Activated T-helper 17 cell treated with anti-CD3 and anti-CD28 coated beads, Interleukin-2, amount 50 U/mL, for 72 hours (primary cell): ENCODE results near the gene BRDT. TPM values are rescaled to one million over a fixed set of nuclear protein-coding genes. Genes with fewer than 3 reads are reported as not detected.

Experiments
- ATAC-seq: fragments of 150-1000 bp; cut with Tn5 transposase; replicated peaks from 2 replicates; pipeline ENCODE4 v1.10.0; 2021; ENCODE audit warnings: mild to moderate bottlenecking, moderate library complexity
- H3K27ac Mint-ChIP-seq: one replicate; pipeline ENCODE4 v1.8.0; 2022; ENCODE audit warnings: mixed read lengths
- H3K27me3 Mint-ChIP-seq: one replicate; pipeline ENCODE4 v1.8.0; 2022; ENCODE audit warnings: mixed read lengths
- H3K36me3 Mint-ChIP-seq: one replicate; pipeline ENCODE4 v1.8.0; 2022; ENCODE audit warnings: low read depth, mild to moderate bottlenecking, mixed read lengths
- H3K4me1 Mint-ChIP-seq: one replicate; pipeline ENCODE4 v1.8.0; 2022; ENCODE audit warnings: mixed read lengths
- H3K4me3 Mint-ChIP-seq: one replicate; pipeline ENCODE4 v1.8.0; 2022; ENCODE audit warnings: mild to moderate bottlenecking, mixed read lengths
- H3K9me3 Mint-ChIP-seq: one replicate; pipeline ENCODE4 v1.8.0; 2022; ENCODE audit warnings: mixed read lengths
- total RNA-seq, 2 donors: library from RNA; stranded (reverse); gene quantifications; one replicate each; pipeline ENCODE4 v1.2.3, GENCODE V29; 2022

BRDT gene
- total RNA-seq, 2 donors from 2014 or later: not detected

- Mint-ChIP-seq H3K27ac (no peak overlapping the region), H3K4me3 (no peak overlapping the region), H3K9me3 (no peaks in the 10 kb centered on the region), H3K27me3 (peaks cover 23% of the 10 kb centered on the region), H3K36me3 (no peaks in the 10 kb centered on the region), H3K4me1 (peaks cover 4% of the 10 kb centered on the region)
- ATAC-seq: no peak
These were observed 77.6 kb downstream of the BRDT start for GRCh38 chr1:92026806-92027205.

GRCh38 chr1:92029241-92029922 is 80.2 kb downstream of the BRDT start:
- H3K27me3 Mint-ChIP-seq: peaks cover 27% of the 10 kb centered on the region

GRCh38 chr1:92030656-92031107 is 81.5 kb downstream of the BRDT start:
- Mint-ChIP-seq H3K4me1 (peaks cover 4% of the 10 kb centered on the region), H3K36me3 (no peaks in the 10 kb centered on the region), H3K9me3 (no peaks in the 10 kb centered on the region), H3K27me3 (peaks cover 32% of the 10 kb centered on the region), H3K4me3 (peak overlapping the region; percentile 79), H3K27ac (no peak overlapping the region)
- no peak for ATAC-seq

More at GRCh38 chr1:92029241-92029922, 80.2 kb downstream of the BRDT start:
- H3K4me1 Mint-ChIP-seq: peaks cover 4% of the 10 kb centered on the region
- H3K27ac Mint-ChIP-seq: no peak overlapping the region
- ATAC-seq: no peak
- no peaks in the 10 kb centered on the region for H3K9me3 Mint-ChIP-seq
- H3K36me3 Mint-ChIP-seq: no peaks in the 10 kb centered on the region
- H3K4me3 Mint-ChIP-seq: peak overlapping the region; percentile 79

- Mint-ChIP-seq H3K4me3 (no peak overlapping the region), H3K9me3 (no peaks in the 10 kb centered on the region), H3K36me3 (no peaks in the 10 kb centered on the region), H3K27ac (no peak overlapping the region), H3K27me3 (peaks cover 38% of the 10 kb centered on the region), H3K4me1 (peaks cover 4% of the 10 kb centered on the region)
- no peak for ATAC-seq
These were observed 82.3 kb downstream of the BRDT start for GRCh38 chr1:92031281-92032110.

GRCh38 chr1:92037400-92037799 is 88.2 kb downstream of the BRDT start:
- Mint-ChIP-seq H3K4me1 (no peaks in the 10 kb centered on the region), H3K36me3 (no peaks in the 10 kb centered on the region), H3K4me3 (no peak overlapping the region), H3K27me3 (peaks cover 22% of the 10 kb centered on the region), H3K9me3 (no peaks in the 10 kb centered on the region), H3K27ac (no peak overlapping the region)
- no peak for ATAC-seq

- Mint-ChIP-seq H3K9me3 (no peaks in the 10 kb centered on the region), H3K27ac (no peak overlapping the region), H3K27me3 (peaks cover 15% of the 10 kb centered on the region), H3K4me3 (no peak overlapping the region), H3K4me1 (no peaks in the 10 kb centered on the region), H3K36me3 (no peaks in the 10 kb centered on the region)
- ATAC-seq: no peak
These were observed 89.6 kb downstream of the BRDT start for GRCh38 chr1:92038695-92039346.

- Mint-ChIP-seq H3K4me3 (no peak overlapping the region), H3K27ac (no peak overlapping the region), H3K27me3 (peaks cover 7% of the 10 kb centered on the region), H3K9me3 (no peaks in the 10 kb centered on the region), H3K4me1 (no peaks in the 10 kb centered on the region), H3K36me3 (no peaks in the 10 kb centered on the region)
- no peak for ATAC-seq
These were observed 91.8 kb downstream of the BRDT start for GRCh38 chr1:92040971-92041370.

- Mint-ChIP-seq H3K4me3 (no peak overlapping the region), H3K27ac (no peak overlapping the region), H3K27me3 (peaks cover 5% of the 10 kb centered on the region), H3K4me1 (no peaks in the 10 kb centered on the region), H3K36me3 (no peaks in the 10 kb centered on the region), H3K9me3 (no peaks in the 10 kb centered on the region)
- ATAC-seq: no peak
These were observed 94.4 kb downstream of the BRDT start for GRCh38 chr1:92043621-92044020.

GRCh38 chr1:92045766-92046495 is 96.7 kb downstream of the BRDT start:
- no peaks in the 10 kb centered on the region for H3K9me3 Mint-ChIP-seq
- H3K4me1 Mint-ChIP-seq: no peaks in the 10 kb centered on the region
- H3K4me3 Mint-ChIP-seq: no peak overlapping the region
- peaks cover 7% of the 10 kb centered on the region for H3K27me3 Mint-ChIP-seq
- H3K27ac Mint-ChIP-seq: no peak overlapping the region
- ATAC-seq: no peak
- no peaks in the 10 kb centered on the region for H3K36me3 Mint-ChIP-seq

GRCh38 chr1:92051948-92052347 is 102.7 kb downstream of the BRDT start:
- no peak for ATAC-seq
- Mint-ChIP-seq H3K9me3 (no peaks in the 10 kb centered on the region), H3K4me1 (no peaks in the 10 kb centered on the region), H3K36me3 (no peaks in the 10 kb centered on the region), H3K4me3 (no peak overlapping the region), H3K27ac (no peak overlapping the region), H3K27me3 (peaks cover 4% of the 10 kb centered on the region)

Other genes with a start within 250 kb of the BRDT start
- gene TGFBR3, start 63.2 kb upstream of the BRDT start, total RNA-seq: 1 to 10 TPM; 2.5 to 4.3 TPM
- gene EPHX4, start 80.6 kb downstream of the BRDT start, total RNA-seq: not detected
- not detected for gene SETSIP, start 126.0 kb downstream of the BRDT start, total RNA-seq
- 1 to 10 TPM; 1.4 to 2.6 TPM for gene BTBD8, start 130.9 kb downstream of the BRDT start, total RNA-seq